HG03045 (cell line): ENCODE data around the gene EIF1.
A peak's percentile ranks its signal among the peaks of the same experiment; 100 is the strongest.
"Not testable (repeated sequence)": the region's sequence is repeated elsewhere in the genome, so short reads cannot be mapped to it uniquely, and the experiment has no call there.

Experiments
- ATAC-seq: cut with Tn5 transposase; IDR thresholded peaks from one replicate; pipeline ENCODE4 v1.9.1; 2021; ENCODE audit warnings: mild to moderate bottlenecking, moderate library complexity; ENCODE audit not compliant: unreplicated experiment

EIF1 gene

GRCh38 chr17:41655611-41656111, 33.0 kb upstream of the EIF1 start:
- no peak for ATAC-seq

- no peak for ATAC-seq
Observed at GRCh38 chr17:41656249-41657023, 32.2 kb upstream of the EIF1 start.

GRCh38 chr17:41657176-41657754, 31.4 kb upstream of the EIF1 start:
- ATAC-seq, result no peak

GRCh38 chr17:41657936-41658335, 30.7 kb upstream of the EIF1 start:
- no peak for ATAC-seq

GRCh38 chr17:41658846-41659245, 29.8 kb upstream of the EIF1 start:
- no peak for ATAC-seq

- no peak for ATAC-seq
Observed at GRCh38 chr17:41659427-41660212, 29.1 kb upstream of the EIF1 start.

- no peak for ATAC-seq
Observed at GRCh38 chr17:41660221-41660711, 28.4 kb upstream of the EIF1 start.

- ATAC-seq, result no peak
Observed at GRCh38 chr17:41663451-41664171, 25.1 kb upstream of the EIF1 start.

- no peak for ATAC-seq
Observed at GRCh38 chr17:41664172-41664457, 24.6 kb upstream of the EIF1 start.

GRCh38 chr17:41664587-41665565, 23.8 kb upstream of the EIF1 start:
- ATAC-seq, result no peak

- ATAC-seq, result peak; percentile 67
Observed at GRCh38 chr17:41665566-41666236, 23.0 kb upstream of the EIF1 start.

GRCh38 chr17:41666237-41666641, 22.4 kb upstream of the EIF1 start:
- ATAC-seq, result peak; percentile 30

GRCh38 chr17:41666708-41667279, 21.9 kb upstream of the EIF1 start:
- peak; percentile 52 for ATAC-seq

GRCh38 chr17:41667280-41668041, 21.2 kb upstream of the EIF1 start:
- ATAC-seq, result no peak

GRCh38 chr17:41672153-41672552, 16.5 kb upstream of the EIF1 start:
- ATAC-seq, result no peak

- ATAC-seq, result not testable (repeated sequence)
Observed at GRCh38 chr17:41675157-41676057, 13.3 kb upstream of the EIF1 start.

- no peak for ATAC-seq
Observed at GRCh38 chr17:41676058-41676419, 12.6 kb upstream of the EIF1 start.
